MM.1S (cell line): Measurements from ENCODE around the gene SLIT3.

ENCODE experiments used
- EZH2 ChIP-seq: fragments of 300-600 bp; sonication (generic); optimal IDR thresholded peaks from 2 replicates; pipeline ENCODE3; 2017; ENCODE audit warnings: low read depth, mild to moderate bottlenecking, antibody characterized with exemption, low read length, mixed read lengths
- EZH2phosphoT487 ChIP-seq: fragments of 300-600 bp; sonication (generic); IDR thresholded peaks from 2 replicates; pipeline ENCODE4 v1.6.1; 2018; ENCODE audit warnings: antibody characterized with exemption, low read length
- TF ChIP-seq, protein P1 (sequence below): fragments of 300-600 bp; sonication (generic); IDR thresholded peaks from 2 replicates; pipeline ENCODE4 v1.5.1; 2016; ENCODE audit warnings: antibody characterized with exemption, low read length, mixed read lengths

DNA sequence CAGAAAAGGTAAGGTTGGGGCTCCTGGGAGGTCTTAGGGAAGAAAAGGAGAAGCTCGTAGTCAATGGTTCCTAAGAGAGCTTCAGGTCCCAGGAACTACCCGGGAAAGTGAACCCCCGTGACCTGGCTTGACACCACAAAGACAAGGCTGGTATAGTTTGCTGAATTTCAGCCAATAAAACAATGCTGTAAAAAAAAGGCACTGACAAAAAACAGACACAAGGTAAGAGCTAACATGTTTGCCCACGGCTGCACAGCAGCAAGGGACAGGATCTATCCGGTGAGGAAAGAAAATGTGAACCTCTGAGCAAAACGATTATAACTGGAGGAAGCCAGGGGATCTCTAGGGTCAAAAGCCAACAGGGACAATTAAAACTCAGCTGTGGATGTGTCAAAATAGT, 17.1 kb downstream of the SLIT3 start:
- TF ChIP-seq, protein P1, sequence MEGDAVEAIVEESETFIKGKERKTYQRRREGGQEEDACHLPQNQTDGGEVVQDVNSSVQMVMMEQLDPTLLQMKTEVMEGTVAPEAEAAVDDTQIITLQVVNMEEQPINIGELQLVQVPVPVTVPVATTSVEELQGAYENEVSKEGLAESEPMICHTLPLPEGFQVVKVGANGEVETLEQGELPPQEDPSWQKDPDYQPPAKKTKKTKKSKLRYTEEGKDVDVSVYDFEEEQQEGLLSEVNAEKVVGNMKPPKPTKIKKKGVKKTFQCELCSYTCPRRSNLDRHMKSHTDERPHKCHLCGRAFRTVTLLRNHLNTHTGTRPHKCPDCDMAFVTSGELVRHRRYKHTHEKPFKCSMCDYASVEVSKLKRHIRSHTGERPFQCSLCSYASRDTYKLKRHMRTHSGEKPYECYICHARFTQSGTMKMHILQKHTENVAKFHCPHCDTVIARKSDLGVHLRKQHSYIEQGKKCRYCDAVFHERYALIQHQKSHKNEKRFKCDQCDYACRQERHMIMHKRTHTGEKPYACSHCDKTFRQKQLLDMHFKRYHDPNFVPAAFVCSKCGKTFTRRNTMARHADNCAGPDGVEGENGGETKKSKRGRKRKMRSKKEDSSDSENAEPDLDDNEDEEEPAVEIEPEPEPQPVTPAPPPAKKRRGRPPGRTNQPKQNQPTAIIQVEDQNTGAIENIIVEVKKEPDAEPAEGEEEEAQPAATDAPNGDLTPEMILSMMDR = no peak
- TF ChIP-seq EZH2phosphoT487 = no peak
- no peak for TF ChIP-seq EZH2
